ENCODE data around the gene NAA80.

The NAA80 gene

GRCh38 chr3:50299638-50299928, 378 bp upstream of the NAA80 start:
- TF ChIP-seq CTCF (IDR thresholded peaks at IDR 0.05; ENCODE audit: insufficient read depth, missing control alignments) = no peak
- DNase-seq (ENCODE audit: insufficient read length, low spot score) (no peak), FAIRE-seq (no peak)

DNA sequence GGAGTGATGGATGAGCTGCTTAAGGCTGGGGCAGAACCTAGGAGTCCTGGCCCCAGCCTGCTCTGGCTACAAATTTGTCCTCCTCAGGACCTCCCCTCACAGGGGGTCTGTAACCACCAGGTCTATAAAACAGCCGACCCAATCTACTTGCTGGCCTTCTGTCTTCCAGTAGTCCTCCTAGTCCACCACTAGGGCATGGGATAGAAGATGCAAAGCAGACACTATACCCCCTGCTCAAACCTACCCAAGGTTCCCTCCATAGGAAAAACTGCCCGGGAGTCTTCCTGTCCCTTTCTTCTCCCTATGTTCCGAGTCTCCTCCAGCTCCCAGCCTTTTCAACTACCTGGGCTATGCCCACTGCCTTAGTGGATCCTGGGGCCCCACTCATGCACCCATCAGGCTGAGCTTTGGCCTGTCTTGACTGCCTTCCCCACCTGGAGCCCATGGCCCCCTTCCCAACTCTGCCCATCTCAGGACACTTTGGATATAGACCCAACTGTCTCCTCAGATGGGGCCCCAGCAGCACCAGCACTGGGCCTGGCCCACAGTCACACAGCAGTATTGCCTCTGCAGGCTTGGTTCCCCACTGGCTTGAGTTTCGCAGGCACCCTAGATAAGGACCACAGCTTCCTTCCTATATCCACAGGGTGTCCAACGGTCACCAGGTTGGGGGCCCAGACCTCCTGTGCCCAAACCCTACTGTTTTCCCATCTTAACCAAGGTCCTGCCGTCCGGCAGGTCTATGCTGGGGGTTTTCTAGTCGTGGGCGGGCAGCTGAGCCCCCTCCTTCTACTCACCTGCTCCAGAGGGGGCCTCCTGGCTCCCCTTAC, 1.1 kb downstream of the NAA80 start:
- DNase-seq (ENCODE audit: insufficient read length, low spot score) = no peak
- no peak for FAIRE-seq
- TF ChIP-seq CTCF (IDR thresholded peaks at IDR 0.05; ENCODE audit: insufficient read depth, missing control alignments) = no peak

DNA sequence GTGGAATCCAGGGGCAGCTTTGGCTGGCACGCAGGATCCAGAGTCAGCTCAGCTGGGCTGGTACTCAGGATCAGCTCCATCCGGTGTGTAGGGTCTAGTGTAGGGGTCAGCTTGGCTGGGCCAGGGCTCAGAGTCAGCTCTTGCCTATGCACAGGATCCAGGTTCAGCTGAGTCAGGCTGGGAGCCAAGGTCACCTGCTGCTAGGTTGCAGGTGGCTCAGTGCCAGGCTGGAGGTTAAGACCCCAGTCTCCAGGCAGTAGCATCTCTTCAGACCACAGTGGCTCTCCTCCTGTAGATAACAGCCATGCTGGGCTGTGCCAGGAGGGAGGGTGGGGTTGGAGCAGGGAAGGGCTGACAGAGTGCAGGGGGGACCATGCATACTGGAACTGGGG, 1.8 kb downstream of the NAA80 start:
- FAIRE-seq (no peak), DNase-seq (ENCODE audit: insufficient read length, low spot score) (no peak)
- TF ChIP-seq CTCF (IDR thresholded peaks at IDR 0.05; ENCODE audit: insufficient read depth, missing control alignments) = no peak

- no peak for FAIRE-seq
- TF ChIP-seq CTCF (IDR thresholded peaks at IDR 0.05; ENCODE audit: insufficient read depth, missing control alignments) = no peak
- no peak for DNase-seq (ENCODE audit: insufficient read length, low spot score)
Measured at GRCh38 chr3:50296721-50297383, 2.4 kb downstream of the NAA80 start.

GRCh38 chr3:50295553-50296431, 3.4 kb downstream of the NAA80 start:
- TF ChIP-seq CTCF (IDR thresholded peaks at IDR 0.05; ENCODE audit: insufficient read depth, missing control alignments) = no peak
- FAIRE-seq (no peak), DNase-seq (ENCODE audit: insufficient read length, low spot score) (no peak)

DNA sequence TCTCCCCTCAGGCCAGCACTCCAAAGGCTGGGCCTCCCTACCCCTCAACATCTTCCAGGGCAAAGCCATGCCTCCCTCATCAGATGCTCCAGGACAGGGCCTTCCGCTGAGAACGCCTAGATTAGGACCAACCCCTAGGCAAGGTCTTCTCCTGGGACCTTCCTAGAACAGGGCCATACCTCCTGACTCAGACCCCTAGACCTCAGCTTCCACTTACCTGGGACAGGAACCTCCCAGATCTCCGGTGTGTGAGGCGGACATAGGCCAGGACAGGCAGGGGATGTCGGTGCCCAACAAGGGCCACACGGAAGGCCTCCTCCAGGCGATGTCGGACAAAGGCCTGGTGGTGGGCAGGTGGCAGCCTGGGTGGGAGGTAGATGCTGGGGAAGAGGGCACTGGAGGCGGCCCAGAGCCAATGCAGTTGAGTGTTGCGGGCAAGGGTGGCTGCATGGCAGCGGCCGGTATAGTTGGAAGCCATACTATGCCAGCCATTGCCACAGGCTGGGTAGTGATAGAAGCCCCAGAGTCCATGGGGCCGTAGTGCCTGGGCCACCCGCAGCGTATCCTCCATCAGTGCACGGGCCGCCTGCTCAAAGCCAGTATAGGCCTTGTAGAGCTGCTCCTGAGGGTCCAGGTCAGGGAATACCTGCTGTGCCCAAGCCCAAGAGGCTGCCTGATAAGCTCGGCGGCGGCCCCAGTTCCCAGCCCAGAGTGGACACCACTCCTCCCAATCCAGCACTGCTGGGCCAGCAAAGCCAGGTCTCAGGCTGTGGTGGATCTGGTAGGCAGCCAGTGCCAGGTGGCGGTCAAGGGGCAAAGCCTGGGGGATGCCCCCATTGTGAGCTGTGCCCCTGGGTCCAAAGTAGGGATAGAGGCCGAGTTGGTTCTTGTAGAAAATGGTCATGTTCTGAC, 4.5 kb downstream of the NAA80 start:
- no peak for FAIRE-seq
- TF ChIP-seq CTCF (IDR thresholded peaks at IDR 0.05; ENCODE audit: insufficient read depth, missing control alignments) = no peak
- DNase-seq (ENCODE audit: insufficient read length, low spot score) = no peak

Data from D721Med (cell line).